ENCODE data around the gene TEKT2. TPM values are rescaled to one million over a fixed set of nuclear protein-coding genes. Genes with fewer than 3 reads are reported as not detected.

TEKT2 gene
- total and polyA plus RNA-seq, 8 donors: 0.32 to 16.0 (median 9.2) TPM

- TF ChIP-seq CTCF (IDR thresholded peaks at IDR 0.05): no peak
- peaks cover 0 to 12% of the 10 kb centered on the region in 2 donors for H3K4me1 ChIP-seq
- H3K27ac ChIP-seq: no peak overlapping the region
- intact Hi-C loops (cut with DNase I): no loop called here
- peaks cover 0 to 22% of the 10 kb centered on the region in 2 donors for H3K27me3 ChIP-seq
- H3K4me3 ChIP-seq: no peak overlapping the region
- DNase-seq (no peak), ATAC-seq (no peak)
- no peaks in the 10 kb centered on the region for H3K9me3 ChIP-seq
- H3K36me3 ChIP-seq: no peaks in the 10 kb centered on the region
Observed at GRCh38 chr1:36081926-36082485, 1.9 kb upstream of the TEKT2 start.

- no peaks in the 10 kb centered on the region for H3K36me3 ChIP-seq
Observed at GRCh38 chr1:36083219-36083618, 675 bp upstream of the TEKT2 start.

GRCh38 chr1:36084497-36085115, 712 bp downstream of the TEKT2 start:
- Histone ChIP-seq H3K4me1 (peaks cover 4 to 22% of the 10 kb centered on the region in 2 donors), H3K4me3 (peak overlapping the region; percentile 34 to 38), H3K9me3 (no peaks in the 10 kb centered on the region), H3K27ac (no peak overlapping the region), H3K36me3 (no peaks in the 10 kb centered on the region), H3K27me3 (peaks cover 0 to 22% of the 10 kb centered on the region in 2 donors)
- intact Hi-C loops (cut with DNase I): no loop called here
- DNase-seq (no peak), ATAC-seq (no peak)
- TF ChIP-seq CTCF (IDR thresholded peaks at IDR 0.05): no peak

More at GRCh38 chr1:36083219-36083618, 675 bp upstream of the TEKT2 start:
- intact Hi-C loops (cut with DNase I): no loop called here
- H3K4me1 ChIP-seq: peaks cover 1 to 15% of the 10 kb centered on the region in 2 donors
- no peak for TF ChIP-seq CTCF (IDR thresholded peaks at IDR 0.05)
- no peaks in the 10 kb centered on the region for H3K9me3 ChIP-seq
- no peak overlapping the region for H3K27ac ChIP-seq
- DNase-seq (no peak), ATAC-seq (no peak)
- peaks cover 0 to 22% of the 10 kb centered on the region in 2 donors for H3K27me3 ChIP-seq
- H3K4me3 ChIP-seq: no peak overlapping the region

GRCh38 chr1:36085126-36085525, 1.2 kb downstream of the TEKT2 start:
- ATAC-seq: no peak

More at GRCh38 chr1:36085126-36085525, 1.2 kb downstream of the TEKT2 start:
- intact Hi-C loops (cut with DNase I): no loop called here
- H3K27ac ChIP-seq: no peak overlapping the region
- no peaks in the 10 kb centered on the region for H3K36me3 ChIP-seq
- TF ChIP-seq CTCF (IDR thresholded peaks at IDR 0.05): no peak
- H3K9me3 ChIP-seq: no peaks in the 10 kb centered on the region
- H3K27me3 ChIP-seq: peaks cover 0 to 22% of the 10 kb centered on the region in 2 donors
- peak in 1 of 4 donors; percentile 31 for DNase-seq
- H3K4me3 ChIP-seq: no peak overlapping the region
- H3K4me1 ChIP-seq: peaks cover 4 to 27% of the 10 kb centered on the region in 2 donors

Measured in left lung (tissue), 10 donors.